ENCODE data around the gene CMPK2. TPM values are rescaled to one million over a fixed set of nuclear protein-coding genes. Genes with fewer than 3 reads are reported as not detected.

Gene CMPK2
- polyA plus RNA-seq, 1 of the 3 experiments (the other 2 are of a cell fraction) = 1.1 TPM

DNA sequence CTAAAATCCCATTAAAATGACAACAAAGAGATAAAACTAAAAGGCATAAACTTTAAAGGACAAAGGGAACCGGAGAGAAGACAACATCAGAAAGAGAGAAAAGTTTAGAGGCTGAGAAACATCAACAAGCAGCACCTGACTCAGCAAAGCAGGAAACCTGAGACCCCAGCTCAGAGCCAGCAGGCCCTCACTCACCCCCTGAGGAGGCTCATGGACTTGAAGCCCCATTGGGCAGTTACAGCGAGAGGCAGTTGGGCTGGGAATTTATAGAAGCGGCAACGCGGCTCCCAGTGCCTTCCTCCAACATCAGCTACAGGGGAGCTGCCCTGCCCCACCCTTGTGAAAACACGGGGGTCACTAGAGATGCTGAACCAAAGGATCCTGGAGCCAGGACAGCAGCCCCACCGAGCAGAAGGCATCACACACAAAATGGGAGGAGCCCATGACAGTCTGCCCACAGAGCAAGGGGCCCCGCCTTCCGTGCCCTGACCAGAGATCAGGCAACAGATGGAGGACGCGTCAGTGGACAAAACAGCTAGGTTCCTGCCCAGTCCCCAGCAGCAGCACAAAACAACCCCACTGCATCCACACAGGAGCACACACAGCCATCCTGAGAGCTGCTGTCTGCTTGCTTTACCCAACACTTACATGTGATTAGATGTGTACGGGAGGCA is 52.7 kb downstream of the CMPK2 start:
- WGBS (ENCODE audit: low lambda C conversion rate) = 59% methylated on average over 8 of the region's 12 CpGs
- no peaks in the 10 kb centered on the region for H3K9me2 ChIP-seq
- ChIA-PET POLR2A (no interaction called here), CTCF (interaction anchor here (1.3 kb wide), 1 partner anchor 21 kb away, joined by 3 read pairs; no protein-coding TSS in a partner anchor)
- no peaks in the 10 kb centered on the region for H3F3A ChIP-seq (replicated peaks; ENCODE audit: insufficient read depth)
- no peaks in the 10 kb centered on the region for H3K79me2 ChIP-seq (ENCODE audit: insufficient read depth)
- H3K4me2 ChIP-seq = no peak overlapping the region
- H3K4me3 ChIP-seq (ENCODE audit: low read depth in 2 of 2, low read length in 1 of 2) = no peak overlapping the region
- H3K9me3 ChIP-seq = no peaks in the 10 kb centered on the region
- H3K4me1 ChIP-seq (ENCODE audit: control insufficient read depth in 1 of 2, insufficient read depth in 2 of 2, low read depth in 1 of 2, low read length in 1 of 2) = peaks cover 0 to 6% of the 10 kb centered on the region in 2 experiments; a peak in 1 of 4 replicates
- no peaks in the 10 kb centered on the region for H3K36me3 ChIP-seq (replicated peaks in 1 of 2; ENCODE audit: control insufficient read depth in 1 of 2, insufficient read depth in 2 of 2, low read length in 1 of 2)
- no peaks in the 10 kb centered on the region for H4K20me1 ChIP-seq (ENCODE audit: insufficient read depth)
- DNase-seq = no peak
- H3K27me3 ChIP-seq (ENCODE audit: insufficient read depth) = no peaks in the 10 kb centered on the region
- no peak overlapping the region for H2AFZ ChIP-seq (ENCODE audit: low read depth)
- TF ChIP-seq, protein P1, sequence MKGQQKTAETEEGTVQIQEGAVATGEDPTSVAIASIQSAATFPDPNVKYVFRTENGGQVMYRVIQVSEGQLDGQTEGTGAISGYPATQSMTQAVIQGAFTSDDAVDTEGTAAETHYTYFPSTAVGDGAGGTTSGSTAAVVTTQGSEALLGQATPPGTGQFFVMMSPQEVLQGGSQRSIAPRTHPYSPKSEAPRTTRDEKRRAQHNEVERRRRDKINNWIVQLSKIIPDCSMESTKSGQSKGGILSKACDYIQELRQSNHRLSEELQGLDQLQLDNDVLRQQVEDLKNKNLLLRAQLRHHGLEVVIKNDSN (IDR thresholded peaks at IDR 0.05; ENCODE audit: borderline replicate concordance, low read depth) = no peak
- TF ChIP-seq MAX (IDR thresholded peaks at IDR 0.05; ENCODE audit: low read depth) (no peak), FOXM1 (IDR thresholded peaks at IDR 0.05; ENCODE audit: low read depth) (no peak), MEF2A (IDR thresholded peaks at IDR 0.05; ENCODE audit: borderline replicate concordance, low read depth) (no peak), JUND (IDR thresholded peaks at IDR 0.05) (no peak), POLR2AphosphoS5 (IDR thresholded peaks at IDR 0.05; ENCODE audit: low read depth, low read length) (no peak), GATA2 (CRISPR knock-in tag; IDR thresholded peaks at IDR 0.05) (no peak), RCOR1 (IDR thresholded peaks at IDR 0.05; ENCODE audit: low read length) (no peak), RXRA (IDR thresholded peaks at IDR 0.05; ENCODE audit: borderline replicate concordance, low read depth) (no peak), FOSL2 (IDR thresholded peaks at IDR 0.05; ENCODE audit: borderline replicate concordance, low read depth) (no peak), RFX5 (IDR thresholded peaks at IDR 0.05; ENCODE audit: low read length) (no peak), RAD21 (IDR thresholded peaks at IDR 0.05; ENCODE audit: low read length) (no peak), ELF1 (IDR thresholded peaks at IDR 0.05) (no peak), EP300 (IDR thresholded peaks at IDR 0.05; ENCODE audit: borderline replicate concordance in 1 of 2, low read depth in 1 of 2, low read length in 1 of 2) (no peak), TAF1 (IDR thresholded peaks at IDR 0.05; ENCODE audit: borderline replicate concordance, low read depth, low read length) (no peak)
- TF ChIP-seq, protein P2, sequence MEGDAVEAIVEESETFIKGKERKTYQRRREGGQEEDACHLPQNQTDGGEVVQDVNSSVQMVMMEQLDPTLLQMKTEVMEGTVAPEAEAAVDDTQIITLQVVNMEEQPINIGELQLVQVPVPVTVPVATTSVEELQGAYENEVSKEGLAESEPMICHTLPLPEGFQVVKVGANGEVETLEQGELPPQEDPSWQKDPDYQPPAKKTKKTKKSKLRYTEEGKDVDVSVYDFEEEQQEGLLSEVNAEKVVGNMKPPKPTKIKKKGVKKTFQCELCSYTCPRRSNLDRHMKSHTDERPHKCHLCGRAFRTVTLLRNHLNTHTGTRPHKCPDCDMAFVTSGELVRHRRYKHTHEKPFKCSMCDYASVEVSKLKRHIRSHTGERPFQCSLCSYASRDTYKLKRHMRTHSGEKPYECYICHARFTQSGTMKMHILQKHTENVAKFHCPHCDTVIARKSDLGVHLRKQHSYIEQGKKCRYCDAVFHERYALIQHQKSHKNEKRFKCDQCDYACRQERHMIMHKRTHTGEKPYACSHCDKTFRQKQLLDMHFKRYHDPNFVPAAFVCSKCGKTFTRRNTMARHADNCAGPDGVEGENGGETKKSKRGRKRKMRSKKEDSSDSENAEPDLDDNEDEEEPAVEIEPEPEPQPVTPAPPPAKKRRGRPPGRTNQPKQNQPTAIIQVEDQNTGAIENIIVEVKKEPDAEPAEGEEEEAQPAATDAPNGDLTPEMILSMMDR (IDR thresholded peaks at IDR 0.05) = no peak
- TF ChIP-seq, protein P3, sequence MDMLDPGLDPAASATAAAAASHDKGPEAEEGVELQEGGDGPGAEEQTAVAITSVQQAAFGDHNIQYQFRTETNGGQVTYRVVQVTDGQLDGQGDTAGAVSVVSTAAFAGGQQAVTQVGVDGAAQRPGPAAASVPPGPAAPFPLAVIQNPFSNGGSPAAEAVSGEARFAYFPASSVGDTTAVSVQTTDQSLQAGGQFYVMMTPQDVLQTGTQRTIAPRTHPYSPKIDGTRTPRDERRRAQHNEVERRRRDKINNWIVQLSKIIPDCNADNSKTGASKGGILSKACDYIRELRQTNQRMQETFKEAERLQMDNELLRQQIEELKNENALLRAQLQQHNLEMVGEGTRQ (IDR thresholded peaks at IDR 0.05; ENCODE audit: borderline replicate concordance, low read depth, low read length) = no peak
- H3K9ac ChIP-seq = no peak overlapping the region
- H3K27ac ChIP-seq (ENCODE audit: low read depth in 2 of 2, low read length in 1 of 2) = no peak overlapping the region

Measured in SK-N-SH (cell line).